MG63 (cell line): Measurements from ENCODE around the gene EEF2K. TPM values are rescaled to one million over a fixed set of nuclear protein-coding genes. Genes with fewer than 3 reads are reported as not detected.
"Not testable (repeated sequence)": the region's sequence is repeated elsewhere in the genome, so short reads cannot be mapped to it uniquely, and the experiment has no call there.

Experiments used
- DNase-seq: peaks from one replicate; pipeline ENCODE4 v3.0.0-alpha.2; 2020
- H3K27me3 ChIP-seq: fragments of 250-450 bp; sonication (Bioruptor Pico); 2 replicates; pipeline ENCODE4 v1.5.1; 2020; ENCODE audit warnings: mild to moderate bottlenecking, moderate library complexity
- H3K36me3 ChIP-seq: fragments of 250-450 bp; sonication (Bioruptor Pico); 2 replicates; pipeline ENCODE4 v1.5.1; 2020; ENCODE audit warnings: mild to moderate bottlenecking, moderate library complexity
- H3K4me3 ChIP-seq: fragments of 250-450 bp; sonication (Bioruptor Pico); 2 replicates; pipeline ENCODE4 v1.5.1; 2020; ENCODE audit warnings: mild to moderate bottlenecking, moderate library complexity
- H3K9me3 ChIP-seq: fragments of 250-450 bp; sonication (Bioruptor Pico); 2 replicates; pipeline ENCODE4 v1.5.1; 2020; ENCODE audit warnings: mild to moderate bottlenecking, moderate library complexity
- total RNA-seq: library from RNA; depleted of rRNA; stranded (reverse); fragments of >200 nt; shearing (Covaris generic); gene quantifications from 2 replicates; pipeline ENCODE4 v1.2.3, GENCODE V29; 2014; ENCODE audit warnings: low replicate concordance; rRNA removed

EEF2K gene
- 11.5 and 27.1 TPM in 2 replicates for total RNA-seq

DNA sequence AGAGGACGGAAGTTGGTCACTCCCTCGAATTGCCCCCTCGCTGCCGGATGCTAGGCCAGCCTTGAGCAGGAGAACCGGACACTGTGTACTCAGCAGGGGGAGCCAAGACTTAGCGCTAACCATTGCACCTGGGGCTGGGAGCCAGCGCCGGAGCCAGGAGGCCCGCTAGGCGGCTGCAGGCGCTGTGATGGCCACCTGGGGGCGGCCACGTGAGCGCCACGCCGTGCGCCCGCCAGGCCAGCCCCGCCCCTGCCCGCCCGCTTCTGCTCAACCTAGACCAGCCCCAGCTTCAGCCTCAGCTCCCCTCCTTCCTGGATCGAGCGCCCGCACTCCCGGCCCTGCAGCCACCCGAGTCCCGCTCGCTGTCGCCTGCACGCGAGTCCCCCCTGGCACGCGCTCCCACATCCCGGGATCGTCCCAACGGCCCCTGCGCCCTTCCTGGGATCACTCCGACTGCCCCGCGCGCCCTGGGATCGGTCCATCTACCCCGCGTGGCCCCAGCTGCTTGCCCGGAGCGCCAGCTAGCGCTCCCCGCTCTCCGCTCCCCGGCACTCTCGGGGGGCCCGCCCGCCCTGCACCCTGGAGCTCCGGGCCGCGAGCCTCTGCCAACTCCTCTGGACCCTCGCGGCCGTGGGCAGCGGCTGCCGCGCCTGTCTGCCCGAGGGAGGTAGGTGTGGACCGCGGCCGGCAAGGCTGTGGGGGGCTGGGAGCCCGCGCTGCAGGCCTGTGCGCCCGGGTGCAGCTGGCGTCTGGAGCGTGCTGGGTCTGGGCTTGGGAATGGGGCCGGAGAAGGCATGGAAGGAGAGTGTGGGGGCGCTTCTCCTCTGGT, at the start of gene EEF2K:
TSS of gene EEF2K (plus strand) at position 266 of the 829 bp plus-strand sequence. CDS start 19,452 bp downstream, outside the sequence.
- DNase-seq, result peak; percentile 96
- Histone ChIP-seq H3K27me3 (no peaks in the 10 kb centered on the region), H3K9me3 (peaks cover 3% of the 10 kb centered on the region; the same call in 1 of the 2 replicates), H3K4me3 (peak within 1 kb of the TSS; percentile 99), H3K36me3 (peaks cover 34% of the 10 kb centered on the region)

- no peak overlapping the region for H3K4me3 ChIP-seq
- H3K36me3 ChIP-seq, result no peaks in the 10 kb centered on the region
- no peaks in the 10 kb centered on the region for H3K9me3 ChIP-seq
- H3K27me3 ChIP-seq, result peaks cover 35% of the 10 kb centered on the region
- DNase-seq, result no peak
These were observed 44.7 kb upstream of the EEF2K start for GRCh38 chr16:22161401-22161800.

DNA sequence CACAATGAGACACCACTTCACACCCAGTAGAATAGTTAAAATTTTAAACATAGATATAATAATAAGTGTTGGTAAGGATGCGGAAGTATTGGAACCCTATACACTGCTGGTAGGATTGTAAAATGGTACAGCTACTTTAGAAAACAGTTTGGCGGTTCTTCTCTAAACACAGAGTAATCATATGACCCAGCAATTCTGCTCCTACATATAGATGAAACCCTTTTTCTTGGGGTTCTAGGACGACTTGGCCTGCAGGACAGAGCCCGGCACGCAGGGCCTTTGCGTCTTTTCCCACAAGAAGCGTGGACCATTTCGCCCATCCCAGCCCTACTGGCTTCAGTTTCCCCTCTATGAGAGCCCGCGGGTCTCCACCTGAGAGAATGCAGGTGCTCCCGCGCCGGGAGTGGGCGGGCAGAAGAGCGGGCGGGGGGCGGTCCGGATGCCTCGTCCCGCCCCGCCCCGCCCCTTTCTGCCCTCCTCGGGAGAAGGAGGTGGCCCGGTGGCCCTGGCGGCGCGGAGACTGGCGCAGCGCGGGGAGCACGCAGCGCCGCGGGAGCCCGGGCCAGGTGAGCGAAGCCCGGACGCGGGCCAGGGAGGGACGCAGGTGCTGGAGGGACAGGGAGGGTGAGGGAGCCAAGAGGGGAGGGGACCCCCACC, 44.0 kb upstream of the EEF2K start, which contains the start of gene SDR42E2:
TSS of gene SDR42E2 (plus strand) at position 508 of the 657 bp plus-strand sequence. CDS start 3,077 bp downstream, outside the sequence.
- H3K4me3 ChIP-seq, result no peak within 1 kb of the TSS
- no peaks in the 10 kb centered on the region for H3K36me3 ChIP-seq
- no peak for DNase-seq
- no peaks in the 10 kb centered on the region for H3K9me3 ChIP-seq
- peaks cover 35% of the 10 kb centered on the region for H3K27me3 ChIP-seq

DNA sequence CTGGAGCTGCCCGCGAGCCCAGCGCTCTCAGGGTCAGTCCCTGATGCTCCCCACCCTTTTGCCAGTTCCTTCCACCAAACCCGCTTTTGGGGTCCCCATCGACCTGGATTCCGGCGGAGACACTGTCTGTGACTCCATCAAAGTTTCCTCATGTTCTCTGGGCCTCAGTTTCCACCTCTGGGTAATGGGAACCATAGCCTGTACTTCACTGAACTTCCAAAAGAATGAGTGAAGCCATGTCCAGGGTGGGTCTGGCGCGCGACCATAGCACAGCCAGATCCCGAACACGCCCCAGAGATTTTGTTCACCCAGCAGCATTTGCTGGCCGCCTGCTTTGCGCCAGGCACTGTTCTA, 43.4 kb upstream of the EEF2K start:
- no peak overlapping the region for H3K4me3 ChIP-seq
- H3K27me3 ChIP-seq, result peaks cover 35% of the 10 kb centered on the region
- no peaks in the 10 kb centered on the region for H3K36me3 ChIP-seq
- DNase-seq, result no peak
- no peaks in the 10 kb centered on the region for H3K9me3 ChIP-seq

DNA sequence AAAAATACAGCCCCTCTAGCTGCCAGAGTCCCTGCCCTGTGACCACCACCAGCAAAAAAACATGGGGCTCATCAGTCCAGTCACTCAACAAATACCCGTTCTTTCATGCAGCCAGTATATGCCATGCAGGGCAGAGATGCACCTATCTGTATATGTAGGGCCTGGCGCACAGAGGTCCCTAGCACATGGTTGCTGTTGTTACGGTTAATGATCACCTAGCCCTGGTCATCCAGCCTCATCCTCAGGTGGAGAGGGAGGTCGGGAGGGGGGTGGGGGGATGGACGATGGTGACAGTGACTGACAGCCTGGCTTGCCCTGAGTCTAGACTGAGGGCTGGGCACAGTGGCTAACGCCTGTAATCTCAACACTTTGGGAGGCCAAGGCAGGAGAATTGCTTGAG, 42.3 kb upstream of the EEF2K start:
- H3K36me3 ChIP-seq, result no peaks in the 10 kb centered on the region
- no peaks in the 10 kb centered on the region for H3K9me3 ChIP-seq
- H3K4me3 ChIP-seq, result no peak overlapping the region
- H3K27me3 ChIP-seq, result peaks cover 30% of the 10 kb centered on the region
- no peak for DNase-seq

GRCh38 chr16:22164482-22164881, 41.6 kb upstream of the EEF2K start:
- no peak for DNase-seq
- Histone ChIP-seq H3K36me3 (no peaks in the 10 kb centered on the region), H3K4me3 (no peak overlapping the region), H3K27me3 (peaks cover 24% of the 10 kb centered on the region), H3K9me3 (no peaks in the 10 kb centered on the region)

DNA sequence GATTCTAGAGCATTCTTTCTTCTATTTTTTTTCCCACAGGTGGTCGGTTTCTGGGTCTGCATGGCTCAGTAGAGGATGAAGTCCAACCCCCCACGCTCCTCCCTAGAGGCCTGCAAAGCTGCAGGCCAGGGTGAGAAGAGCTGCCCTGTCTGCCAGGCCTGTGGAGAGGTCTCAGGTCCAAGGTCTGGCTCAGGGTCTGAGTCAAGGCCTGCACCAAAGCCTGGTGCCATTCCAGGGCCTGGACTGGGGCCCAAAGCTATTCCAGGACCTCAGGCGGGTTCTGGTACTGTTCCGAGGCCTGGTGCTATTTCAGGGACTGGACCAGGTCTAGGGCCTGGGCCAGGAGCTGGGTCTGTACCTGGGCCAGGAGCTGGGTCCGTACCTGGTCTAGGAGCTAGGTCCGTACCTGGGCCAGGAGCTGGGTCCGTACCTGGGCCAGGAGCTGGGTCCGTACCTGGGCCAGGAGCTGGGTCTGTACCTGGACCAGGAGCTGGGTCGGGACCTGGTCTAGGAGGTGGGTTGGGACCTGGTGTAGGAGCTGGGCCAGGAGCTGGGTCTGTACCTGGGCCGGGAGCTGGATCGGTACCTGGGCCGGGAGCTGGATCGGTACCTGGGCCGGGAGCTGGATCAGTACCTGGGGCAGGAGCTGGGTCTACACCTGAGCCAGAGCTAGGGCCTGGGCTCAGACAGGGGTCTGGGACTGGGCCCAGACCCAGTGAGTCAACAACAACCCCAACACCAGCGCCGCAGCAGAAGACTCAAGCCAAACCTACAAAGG, 40.4 kb upstream of the EEF2K start:
- Histone ChIP-seq H3K27me3 (peaks cover 18% of the 10 kb centered on the region), H3K4me3 (no peak overlapping the region), H3K36me3 (no peaks in the 10 kb centered on the region), H3K9me3 (no peaks in the 10 kb centered on the region)
- no peak for DNase-seq

GRCh38 chr16:22171953-22172352, 34.1 kb upstream of the EEF2K start:
- H3K4me3 ChIP-seq, result no peak overlapping the region
- DNase-seq, result no peak
- no peaks in the 10 kb centered on the region; the same call in 1 of the 2 replicates for H3K27me3 ChIP-seq
- no peaks in the 10 kb centered on the region for H3K36me3 ChIP-seq
- no peaks in the 10 kb centered on the region for H3K9me3 ChIP-seq

DNA sequence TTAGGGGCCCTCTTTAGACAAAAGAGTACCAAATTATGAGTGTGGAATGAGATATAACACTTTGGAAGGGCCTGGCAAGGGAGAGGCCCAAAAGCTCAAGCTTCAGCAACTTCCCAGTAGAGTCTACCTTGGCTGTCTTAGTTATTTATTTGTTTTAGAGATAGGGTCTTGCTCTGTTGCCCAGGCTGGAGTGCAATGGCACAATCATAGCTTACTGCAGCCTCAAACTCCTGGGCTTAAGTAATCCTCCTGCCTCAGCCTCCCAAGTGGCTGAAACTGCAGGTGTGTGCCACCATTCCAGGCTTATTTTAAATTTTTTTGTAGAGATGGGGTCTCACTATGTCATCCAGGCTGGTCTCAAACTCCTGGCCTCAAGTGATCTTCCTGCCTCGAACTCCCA, 33.4 kb upstream of the EEF2K start:
- H3K4me3 ChIP-seq, result not testable (repeated sequence)

DNA sequence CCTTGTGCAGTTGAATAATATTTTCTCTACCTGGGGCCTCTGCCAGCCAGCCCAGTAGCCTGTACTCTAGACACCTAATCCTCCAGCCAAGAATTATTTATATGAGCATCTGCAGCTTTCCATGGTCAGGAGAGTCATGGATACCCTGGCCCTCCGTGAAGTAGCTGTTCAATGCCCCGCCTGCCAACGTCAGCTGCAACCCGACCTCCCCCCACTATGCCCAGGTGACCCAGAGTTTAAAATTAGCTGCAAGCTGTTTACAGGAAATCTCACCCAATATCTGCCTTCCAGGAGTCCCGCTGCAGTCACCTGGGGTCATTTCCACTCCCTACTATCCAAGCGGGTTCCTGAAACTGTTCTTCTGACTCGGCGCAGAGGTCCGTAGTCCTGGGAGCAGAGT, 31.4 kb upstream of the EEF2K start:
- DNase-seq, result no peak
- no peaks in the 10 kb centered on the region for H3K9me3 ChIP-seq

More for the DNA sequence above, 33.4 kb upstream of the EEF2K start:
- H3K27me3 ChIP-seq, DNase-seq, H3K36me3 ChIP-seq, H3K9me3 ChIP-seq: not testable (repeated sequence)

GRCh38 chr16:22177968-22178930, 27.8 kb upstream of the EEF2K start:
- Histone ChIP-seq H3K4me3 (no peak overlapping the region), H3K27me3 (no peaks in the 10 kb centered on the region), H3K36me3 (no peaks in the 10 kb centered on the region), H3K9me3 (no peaks in the 10 kb centered on the region)
- DNase-seq, result no peak

More for the DNA sequence above, 31.4 kb upstream of the EEF2K start:
- no peak overlapping the region for H3K4me3 ChIP-seq
- no peaks in the 10 kb centered on the region for H3K36me3 ChIP-seq
- no peaks in the 10 kb centered on the region; the same call in 1 of the 2 replicates for H3K27me3 ChIP-seq

DNA sequence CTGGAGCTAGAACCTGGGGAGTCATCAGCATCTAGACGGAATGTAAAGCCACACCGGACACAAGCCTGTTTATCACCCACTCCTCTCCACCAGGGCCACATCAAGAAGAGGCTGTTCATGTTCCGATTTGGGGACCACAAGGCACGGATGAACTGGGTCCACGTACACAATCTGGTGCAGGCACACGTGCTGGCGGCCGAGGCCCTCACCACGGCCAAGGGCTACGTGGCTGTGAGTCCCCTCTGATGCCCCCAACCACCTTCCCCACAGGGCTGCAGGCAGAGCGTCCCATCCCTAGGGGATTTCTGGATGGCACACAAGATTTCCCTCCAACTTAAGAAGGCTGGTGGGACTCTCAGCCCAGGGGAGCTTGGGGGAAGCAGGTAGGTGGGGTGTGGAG, 24.7 kb upstream of the EEF2K start:
- no peaks in the 10 kb centered on the region for H3K27me3 ChIP-seq
- no peaks in the 10 kb centered on the region for H3K9me3 ChIP-seq
- DNase-seq, result no peak
- no peak overlapping the region for H3K4me3 ChIP-seq
- no peaks in the 10 kb centered on the region for H3K36me3 ChIP-seq

GRCh38 chr16:22181843-22182242, 24.2 kb upstream of the EEF2K start:
- no peaks in the 10 kb centered on the region for H3K36me3 ChIP-seq
- H3K4me3 ChIP-seq, result no peak overlapping the region
- no peaks in the 10 kb centered on the region for H3K9me3 ChIP-seq
- H3K27me3 ChIP-seq, result no peaks in the 10 kb centered on the region
- no peak for DNase-seq

GRCh38 chr16:22183335-22183734, 22.7 kb upstream of the EEF2K start:
- Histone ChIP-seq H3K9me3 (no peaks in the 10 kb centered on the region), H3K27me3 (no peaks in the 10 kb centered on the region), H3K4me3 (no peak overlapping the region), H3K36me3 (no peaks in the 10 kb centered on the region)
- no peak for DNase-seq

DNA sequence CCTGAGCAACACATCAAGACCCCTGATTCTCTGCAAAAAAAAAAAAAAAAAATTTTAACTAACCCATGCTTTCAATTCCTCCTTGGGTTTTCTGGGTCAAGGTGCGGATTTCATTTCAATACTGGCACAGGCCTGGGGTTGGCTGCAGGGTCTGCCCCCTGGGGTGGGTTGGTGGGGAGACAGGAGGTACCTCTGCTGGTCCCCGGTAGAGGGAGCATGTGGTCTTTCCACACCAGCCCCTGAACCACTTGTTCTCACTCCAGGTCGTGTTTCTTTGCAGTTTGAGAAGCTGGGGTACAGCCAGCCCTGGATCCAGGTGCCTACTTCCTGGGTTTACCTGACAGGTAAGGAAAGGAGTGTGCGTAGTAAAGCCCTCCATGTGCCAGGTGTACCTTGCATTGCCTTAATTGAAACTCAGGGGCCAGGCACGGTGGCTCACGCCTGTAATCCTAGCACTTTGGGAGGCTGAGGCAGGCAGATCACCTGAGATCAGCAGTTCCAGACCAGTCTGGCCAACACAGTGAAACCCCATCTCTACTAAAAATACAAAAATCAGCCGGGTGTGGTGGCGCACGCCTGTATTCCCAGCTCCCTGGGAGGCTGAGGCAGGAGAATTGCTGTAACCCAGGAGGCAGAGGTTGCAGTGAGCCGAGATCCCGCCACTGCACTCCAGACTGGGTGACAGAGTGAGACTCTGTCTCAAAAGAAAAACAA, 22.0 kb upstream of the EEF2K start:
- no peaks in the 10 kb centered on the region for H3K27me3 ChIP-seq
- no peaks in the 10 kb centered on the region for H3K9me3 ChIP-seq
- DNase-seq, result no peak
- H3K4me3 ChIP-seq, result no peak overlapping the region
- H3K36me3 ChIP-seq, result no peaks in the 10 kb centered on the region
